GM12892 (cell line): ENCODE results near the gene APOL6.
"Not testable (repeated sequence)": the region's sequence is repeated elsewhere in the genome, so short reads cannot be mapped to it uniquely, and the experiment has no call there.

Experiments used
- DNase-seq: peaks from one replicate; pipeline ENCODE4 v3.0.0; 2011; ENCODE audit not compliant: insufficient read length
- FAIRE-seq: peaks from 2 replicates; lab custom pipeline; 2011; peaks lifted over from hg19 to GRCh38; lab: Jason Lieb, UNC
- POLR2A ChIP-seq: IDR thresholded peaks from 2 replicates; pipeline ENCODE4 v1.6.1; 2011; ENCODE audit warnings: low read depth, low read length, control low read depth
- POLR2AphosphoS5 ChIP-seq: IDR thresholded peaks from 2 replicates; pipeline ENCODE4 v1.6.1; 2011; ENCODE audit warnings: low read depth, low read length, control low read depth
- TAF1 ChIP-seq: IDR thresholded peaks from 2 replicates; pipeline ENCODE4 v1.6.1; 2011; ENCODE audit warnings: low read depth, mild to moderate bottlenecking, control low read depth, low read length, borderline replicate concordance

Gene APOL6

GRCh38 chr22:35663371-35663770, 15.1 kb downstream of the APOL6 start:
- no peak for FAIRE-seq
- no peak for TF ChIP-seq TAF1
- TF ChIP-seq POLR2A: no peak
- no peak for TF ChIP-seq POLR2AphosphoS5
- DNase-seq: no peak

GRCh38 chr22:35664955-35665587, 16.8 kb downstream of the APOL6 start:
- DNase-seq (no peak), FAIRE-seq (no peak)
- TF ChIP-seq POLR2AphosphoS5 (no peak), TAF1 (no peak)

- not testable (repeated sequence) for DNase-seq, FAIRE-seq
Measured at GRCh38 chr22:35666699-35667098, 18.5 kb downstream of the APOL6 start.

- no peak for DNase-seq
- no peak for FAIRE-seq
- TF ChIP-seq POLR2A (no peak), TAF1 (no peak), POLR2AphosphoS5 (no peak)
Measured at GRCh38 chr22:35674335-35674734, 26.1 kb downstream of the APOL6 start.

- FAIRE-seq, DNase-seq: not testable (repeated sequence)
Measured at GRCh38 chr22:35676065-35676464, 27.8 kb downstream of the APOL6 start.

GRCh38 chr22:35677460-35678187, 29.4 kb downstream of the APOL6 start:
- FAIRE-seq: no peak
- no peak for DNase-seq
- no peak for TF ChIP-seq TAF1
- no peak for TF ChIP-seq POLR2AphosphoS5
- no peak for TF ChIP-seq POLR2A

- DNase-seq (no peak), FAIRE-seq (no peak)
- TF ChIP-seq POLR2AphosphoS5: no peak
- TF ChIP-seq POLR2A: no peak
- TF ChIP-seq TAF1: no peak
Measured at GRCh38 chr22:35678836-35679235, 30.6 kb downstream of the APOL6 start.

GRCh38 chr22:35679492-35679891, 31.2 kb downstream of the APOL6 start:
- FAIRE-seq: peak; percentile 42
- DNase-seq: not testable (repeated sequence)

- DNase-seq: no peak
- TF ChIP-seq POLR2AphosphoS5 (no peak), POLR2A (no peak)
- FAIRE-seq: no peak
Measured at GRCh38 chr22:35681454-35682052, 33.3 kb downstream of the APOL6 start.

GRCh38 chr22:35683560-35683959, 35.3 kb downstream of the APOL6 start:
- no peak for DNase-seq
- FAIRE-seq: no peak
- TF ChIP-seq POLR2AphosphoS5 (no peak), TAF1 (no peak), POLR2A (no peak)

- DNase-seq: no peak
- no peak for TF ChIP-seq POLR2A
- no peak for TF ChIP-seq TAF1
- no peak for TF ChIP-seq POLR2AphosphoS5
- no peak for FAIRE-seq
Measured at GRCh38 chr22:35684270-35684700, 36.0 kb downstream of the APOL6 start.

GRCh38 chr22:35684732-35685131, 36.5 kb downstream of the APOL6 start:
- FAIRE-seq (no peak), DNase-seq (no peak)
- no peak for TF ChIP-seq POLR2AphosphoS5
- no peak for TF ChIP-seq TAF1
- no peak for TF ChIP-seq POLR2A

GRCh38 chr22:35685731-35686130, 37.5 kb downstream of the APOL6 start:
- FAIRE-seq (no peak), DNase-seq (no peak)
- TF ChIP-seq POLR2A (no peak), TAF1 (no peak), POLR2AphosphoS5 (no peak)

- no peak for DNase-seq
- TF ChIP-seq POLR2AphosphoS5 (no peak), TAF1 (no peak), POLR2A (no peak)
- peak; percentile 78 for FAIRE-seq
Measured at GRCh38 chr22:35686298-35686697, 38.1 kb downstream of the APOL6 start.
